H1 (cell line): ENCODE data around the gene FRMD4B. TPM values are rescaled to one million over a fixed set of nuclear protein-coding genes. Genes with fewer than 3 reads are reported as not detected.

ENCODE experiments used
- CTCF ChIA-PET: fragments of 300-600 bp; sonication (Branson Sonifier 250); formaldehyde crosslinking; loops from one replicate; lab custom pipeline; 2021; ENCODE audit not compliant: partially characterized antibody; lab: Charles Lee
- POLR2A ChIA-PET: fragments of 300-600 bp; sonication (Branson Sonifier 250); formaldehyde crosslinking; loops from one replicate; lab custom pipeline; 2021; ENCODE audit warnings: inconsistent platforms; ENCODE audit not compliant: partially characterized antibody; lab: Charles Lee
- DNase-seq, 2 experiments: peaks; one replicate each; pipeline versions ENCODE4 v3.0.0 to v3.0.0-alpha.2; 2010 to 2022; ENCODE audit warnings: low spot score in 2 of 2, low read depth in 1 of 2, mixed read lengths in 1 of 2
- FAIRE-seq: peaks from 2 replicates; lab custom pipeline; 2011; peaks lifted over from hg19 to GRCh38; lab: Jason Lieb, UNC
- H2AFZ ChIP-seq: 2 replicates; pipeline ENCODE4 v1.8.1; 2012; ENCODE audit warnings: low read length, inconsistent platforms
- H2AK5ac ChIP-seq: 2 replicates; pipeline ENCODE4 v1.6.1; 2013; ENCODE audit warnings: low read depth, low read length
- H2BK120ac ChIP-seq: replicated peaks from 2 replicates; pipeline ENCODE3; 2013; ENCODE audit warnings: low read depth, low read length, inconsistent platforms
- H2BK12ac ChIP-seq: 2 replicates; pipeline ENCODE4 v1.6.1; 2013; ENCODE audit warnings: low read depth, low read length
- H2BK15ac ChIP-seq: 2 replicates; pipeline ENCODE4 v1.6.1; 2013; ENCODE audit warnings: low read length
- H2BK20ac ChIP-seq: 2 replicates; pipeline ENCODE4 v1.6.1; 2013; ENCODE audit warnings: low read length
- H2BK5ac ChIP-seq: 2 replicates; pipeline ENCODE4 v1.6.1; 2013; ENCODE audit warnings: low read depth, low read length
- H3K14ac ChIP-seq: 2 replicates; pipeline ENCODE4 v1.6.1; 2013; ENCODE audit warnings: inconsistent platforms; ENCODE audit not compliant: insufficient read length
- H3K18ac ChIP-seq: 2 replicates; pipeline ENCODE4 v1.6.1; 2013; ENCODE audit warnings: low read length; ENCODE audit errors: extremely low read depth
- H3K23ac ChIP-seq: 2 replicates; pipeline ENCODE4 v1.6.1; 2013; ENCODE audit warnings: inconsistent platforms; ENCODE audit not compliant: insufficient read length
- H3K23me2 ChIP-seq: 2 replicates; pipeline ENCODE4 v1.6.1; 2013; ENCODE audit warnings: low read depth, low read length
- H3K27ac ChIP-seq: 2 replicates; pipeline ENCODE4 v1.6.1; 2011; ENCODE audit warnings: low read depth, low read length, inconsistent platforms
- H3K27me3 ChIP-seq, 4 experiments: replicated peaks in 1 of 4; 1 replicate in 1 of 4; 2 replicates in 3 of 4; pipeline versions ENCODE4 v1.6.1 to v1.8.1; 2011 to 2013; ENCODE audit warnings: low read length in 3 of 4, mild to moderate bottlenecking in 3 of 4, inconsistent platforms in 2 of 4, mixed read lengths in 2 of 4, moderate library complexity in 1 of 4; ENCODE audit not compliant: control insufficient read depth in 3 of 4, insufficient read depth in 3 of 4; ENCODE audit errors: extremely low read depth in 1 of 4
- H3K36me3 ChIP-seq, 4 experiments: 2 replicates each; pipeline versions ENCODE4 v1.6.1 to v1.8.1; 2011 to 2013; ENCODE audit warnings: mild to moderate bottlenecking in 4 of 4, low read length in 3 of 4, moderate library complexity in 2 of 4, control low read depth in 1 of 4, inconsistent platforms in 1 of 4; ENCODE audit not compliant: insufficient read depth in 4 of 4, control insufficient read depth in 2 of 4
- H3K4ac ChIP-seq: replicated peaks from 2 replicates; pipeline ENCODE3; 2013; ENCODE audit warnings: low read length, low read depth, mixed read lengths, inconsistent platforms; ENCODE audit not compliant: insufficient read length
- H3K4me1 ChIP-seq, 4 experiments: replicated peaks in 1 of 4; 1 replicate in 1 of 4; 2 replicates in 3 of 4; pipeline versions ENCODE4 v1.6.1 to v1.8.1; 2011 to 2013; ENCODE audit warnings: low read length in 3 of 4, inconsistent platforms in 2 of 4, mixed read lengths in 1 of 4; ENCODE audit not compliant: insufficient read depth in 4 of 4, control insufficient read depth in 3 of 4
- H3K4me2 ChIP-seq, 2 experiments: 2 replicates each; pipeline versions ENCODE4 v1.6.1 to v1.8.1; 2011 to 2013; ENCODE audit warnings: low read depth in 2 of 2, low read length in 2 of 2, control low read depth in 1 of 2, inconsistent platforms in 1 of 2, mild to moderate bottlenecking in 1 of 2; ENCODE audit not compliant: insufficient read depth in 1 of 2
- H3K4me3 ChIP-seq, 4 experiments: fragments of 200-600, 300-600 bp in 1 of 4; sonication (generic), shearing (Covaris generic), sonication (Bioruptor Twin) in 1 of 4; 2 replicates each; pipeline versions ENCODE4 v1.5.1 to v1.8.1; 2011 to 2016; ENCODE audit warnings: low read length in 4 of 4, low read depth in 3 of 4, control low read depth in 2 of 4, inconsistent platforms in 2 of 4, mild to moderate bottlenecking in 2 of 4, mixed read lengths in 1 of 4, moderate library complexity in 1 of 4; ENCODE audit not compliant: insufficient read depth in 2 of 4; ENCODE audit errors: extremely low read depth in 1 of 4
- H3K56ac ChIP-seq: replicated peaks from 2 replicates; pipeline ENCODE3; 2013; ENCODE audit warnings: low read depth, mild to moderate bottlenecking, mixed read lengths, low read length, inconsistent platforms; ENCODE audit not compliant: insufficient read length
- H3K79me1 ChIP-seq: 2 replicates; pipeline ENCODE4 v1.6.1; 2013; ENCODE audit warnings: low read depth, low read length, control low read depth
- H3K79me2 ChIP-seq, 2 experiments: 2 replicates each; pipeline versions ENCODE4 v1.6.1 to v1.8.1; 2012 to 2013; ENCODE audit warnings: low read length in 2 of 2, mild to moderate bottlenecking in 2 of 2, inconsistent platforms in 1 of 2; ENCODE audit not compliant: insufficient read depth in 2 of 2, control insufficient read depth in 1 of 2
- H3K9ac ChIP-seq, 4 experiments: replicated peaks in 1 of 4; 1 replicate in 1 of 4; 2 replicates in 3 of 4; pipeline versions ENCODE4 v1.6.1 to v1.8.1; 2011 to 2013; ENCODE audit warnings: low read depth in 3 of 4, low read length in 3 of 4, control low read depth in 2 of 4, mild to moderate bottlenecking in 2 of 4, moderate library complexity in 2 of 4, inconsistent platforms in 1 of 4; ENCODE audit errors: extremely low read depth in 1 of 4
- H3K9me3 ChIP-seq, 2 experiments: 2 replicates each; pipeline versions ENCODE4 v1.6.1 to v1.8.1; 2012 to 2013; ENCODE audit warnings: mild to moderate bottlenecking in 2 of 2, moderate library complexity in 2 of 2, control low read depth in 1 of 2, inconsistent platforms in 1 of 2, low read depth in 1 of 2, low read length in 1 of 2, mixed read lengths in 1 of 2; ENCODE audit not compliant: insufficient read depth in 2 of 2
- H4K20me1 ChIP-seq, 2 experiments: replicated peaks in 1 of 2; 2 replicates each; pipeline versions ENCODE3 to v1.8.1; 2011 to 2013; ENCODE audit warnings: inconsistent platforms in 2 of 2, low read length in 2 of 2, mild to moderate bottlenecking in 1 of 2; ENCODE audit not compliant: insufficient read depth in 2 of 2, control insufficient read depth in 1 of 2
- H4K5ac ChIP-seq: 2 replicates; pipeline ENCODE4 v1.6.1; 2013; ENCODE audit warnings: low read length, low read depth, mixed read lengths, inconsistent platforms; ENCODE audit not compliant: insufficient read length
- H4K8ac ChIP-seq: 2 replicates; pipeline ENCODE4 v1.8.0; 2013; ENCODE audit warnings: mild to moderate bottlenecking, moderate library complexity, low read length, inconsistent platforms; ENCODE audit not compliant: insufficient read depth; ENCODE audit errors: extremely low read depth
- H4K91ac ChIP-seq: replicated peaks from 2 replicates; pipeline ENCODE3; 2013; ENCODE audit warnings: low read length, mixed read lengths, inconsistent platforms; ENCODE audit not compliant: insufficient read length
- GABPA ChIP-seq: IDR thresholded peaks from 2 replicates; pipeline ENCODE4 v1.6.1; 2011; ENCODE audit warnings: mild to moderate bottlenecking, low read length, moderate library complexity, borderline replicate concordance; ENCODE audit not compliant: insufficient read depth
- KDM1A ChIP-seq: fragments of 200-600, 300-600 bp; sonication (generic); IDR thresholded peaks from 2 replicates; pipeline ENCODE4 v1.7.1; 2016; ENCODE audit warnings: mild to moderate bottlenecking, low read length, borderline replicate concordance
- TEAD4 ChIP-seq: IDR thresholded peaks from 2 replicates; pipeline ENCODE4 v1.6.1; 2012; ENCODE audit warnings: low read depth, low read length, inconsistent platforms, mixed read lengths
- WGBS, 2 experiments: shearing (Covaris generic) in 1 of 2; methylation state at CpG; one replicate each; pipeline versions ENCODE4 v1.1.6 to v1.1.7; 2013 to 2015; ENCODE audit warnings: low lambda C conversion rate in 2 of 2, mixed read lengths in 2 of 2, inconsistent platforms in 1 of 2, low coverage in 1 of 2, missing lambda C conversion rate in 1 of 2; ENCODE audit not compliant: insufficient replicate concordance in 2 of 2, insufficient coverage in 1 of 2, insufficient read length in 1 of 2; ENCODE audit errors: extremely low coverage in 1 of 2, missing lambda C conversion rate in 1 of 2; 5-methylcytosine and 5-hydroxymethylcytosine counted together
- polyA plus RNA-seq, 7 experiments: library from polyadenylated mRNA; depleted of rRNA in 3 of 7; stranded (reverse) in 5 of 7; unstranded in 2 of 7; fragments of >200 nt in 5 of 7; fragments of 200-250 nt in 2 of 7; gene quantifications; 1 replicate in 5 of 7; 2 replicates in 1 of 7; 4 replicates in 1 of 7; pipeline versions ENCODE4 v1.2.1 to v1.2.3, GENCODE V29; 2011 to 2013; ENCODE audit warnings: missing spikeins in 2 of 7, mixed read lengths in 2 of 7
- total RNA-seq: library from RNA; stranded (reverse); fragmentation: NEBNext Ultra II Directional; extraction: Animal tissue kit (Norgen Biotek cat#: 25700); gene quantifications from 2 replicates; pipeline ENCODE4 v1.2.1, GENCODE V29; 2021

Gene FRMD4B
- total and polyA plus RNA-seq, 2 of the 8 experiments (the other 6 are each of a cell fraction or from before 2014, with no cell fraction given): 2.7 to 7.2 TPM

DNA sequence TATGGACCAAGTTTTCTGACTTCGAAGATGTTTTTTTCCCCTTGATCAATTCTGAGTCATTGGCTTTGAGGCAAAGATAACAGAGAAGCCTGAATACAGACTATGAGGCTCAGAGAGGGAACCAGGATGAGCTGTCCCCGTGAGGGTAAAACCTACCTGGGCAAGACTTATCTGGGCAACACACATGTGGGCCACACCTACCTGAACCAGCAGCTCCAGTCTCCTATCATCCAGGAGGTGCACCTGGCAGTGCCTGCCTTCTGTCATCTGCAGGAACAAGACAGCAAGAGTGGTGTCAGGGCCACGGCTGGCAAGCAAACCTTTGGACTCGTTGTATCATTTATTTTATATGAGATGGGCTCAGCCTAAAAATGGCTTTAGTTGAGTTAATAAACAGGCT, 72.6 kb downstream of the FRMD4B start:
- Histone ChIP-seq H3K27ac (no peak overlapping the region), H3K14ac (no peak overlapping the region), H3K79me1 (no peaks in the 10 kb centered on the region), H3K4ac (no peak overlapping the region), H3K27me3 (no peaks in the 10 kb centered on the region; a peak in 1 of 7 replicates), H4K20me1 (no peaks in the 10 kb centered on the region), H4K5ac (no peak overlapping the region), H3K9ac (no peak overlapping the region), H2BK20ac (no peak overlapping the region), H3K4me2 (no peak overlapping the region), H3K56ac (no peak overlapping the region), H3K36me3 (no peaks in the 10 kb centered on the region), H4K8ac (no peak overlapping the region; the same call in 1 of the 2 replicates), H3K79me2 (no peaks in the 10 kb centered on the region), H4K91ac (no peak overlapping the region), H2AK5ac (no peak overlapping the region), H3K9me3 (no peaks in the 10 kb centered on the region), H3K23ac (no peak overlapping the region), H2BK12ac (no peak overlapping the region), H3K23me2 (no peaks in the 10 kb centered on the region), H3K4me3 (no peak overlapping the region), H2BK5ac (no peak overlapping the region), H3K18ac (no peak overlapping the region), H2BK120ac (no peak overlapping the region), H2AFZ (no peak overlapping the region), H2BK15ac (no peak overlapping the region), H3K4me1 (no peaks in the 10 kb centered on the region)
- no peak for TF ChIP-seq GABPA
- TF ChIP-seq TEAD4: no peak
- TF ChIP-seq KDM1A: no peak
- FAIRE-seq: no peak
- CTCF ChIA-PET: interaction anchor here (0.6 to 23.9 kb wide), 14 partner anchors 8 to 357 kb away, joined by 3 to 471 read pairs (median 4); partner anchors contain the start of gene FRMD4B
- no peak for DNase-seq
- POLR2A ChIA-PET: no interaction called here
- 80% methylated on average over 4 of the region's 4 CpGs; no CpG with 5 or more reads in 1 of the 2 experiments for WGBS, 2 experiments
